RCC 7860 (cell line): ENCODE data around the gene ADGRD1.

Source experiments
- DNase-seq: peaks from one replicate; pipeline ENCODE4 v3.0.0-alpha.2; 2015; ENCODE audit warnings: low spot score
- FAIRE-seq: peaks from 2 replicates; lab custom pipeline; 2012; peaks lifted over from hg19 to GRCh38; lab: Jason Lieb, UNC

The ADGRD1 gene

GRCh38 chr12:131142891-131143657, 189.4 kb downstream of the ADGRD1 start:
- DNase-seq (no peak), FAIRE-seq (no peak)

- FAIRE-seq (no peak), DNase-seq (no peak)
Observed at GRCh38 chr12:131146173-131146675, 192.5 kb downstream of the ADGRD1 start.

GRCh38 chr12:131147293-131147692, 193.6 kb downstream of the ADGRD1 start:
- DNase-seq: no peak
- no peak for FAIRE-seq

GRCh38 chr12:131147894-131148293, 194.2 kb downstream of the ADGRD1 start:
- FAIRE-seq (no peak), DNase-seq (no peak)

- no peak for FAIRE-seq
- DNase-seq: no peak
Observed at GRCh38 chr12:131151558-131152345, 198.0 kb downstream of the ADGRD1 start.

- no peak for FAIRE-seq
Observed at GRCh38 chr12:131152587-131152986, 198.9 kb downstream of the ADGRD1 start.

GRCh38 chr12:131153016-131153415, 199.3 kb downstream of the ADGRD1 start:
- DNase-seq (no peak), FAIRE-seq (no peak)

More at GRCh38 chr12:131152587-131152986, 198.9 kb downstream of the ADGRD1 start:
- no peak for DNase-seq

- DNase-seq: no peak
- FAIRE-seq: no peak
Observed at GRCh38 chr12:131153956-131154355, 200.2 kb downstream of the ADGRD1 start.

- FAIRE-seq (no peak), DNase-seq (no peak)
Observed at GRCh38 chr12:131155131-131155530, 201.4 kb downstream of the ADGRD1 start.

GRCh38 chr12:131157743-131158142, 204.0 kb downstream of the ADGRD1 start:
- no peak for DNase-seq
- no peak for FAIRE-seq

- FAIRE-seq (no peak), DNase-seq (no peak)
Observed at GRCh38 chr12:131159660-131160059, 206.0 kb downstream of the ADGRD1 start.

GRCh38 chr12:131162113-131162512, 208.4 kb downstream of the ADGRD1 start:
- no peak for FAIRE-seq

GRCh38 chr12:131163189-131163738, 209.6 kb downstream of the ADGRD1 start:
- no peak for FAIRE-seq
- no peak for DNase-seq

More at GRCh38 chr12:131162113-131162512, 208.4 kb downstream of the ADGRD1 start:
- DNase-seq: no peak

GRCh38 chr12:131164096-131164872, 210.6 kb downstream of the ADGRD1 start:
- DNase-seq: no peak
- no peak for FAIRE-seq

- DNase-seq: no peak
- no peak for FAIRE-seq
Observed at GRCh38 chr12:131166717-131167116, 213.0 kb downstream of the ADGRD1 start.

- no peak for FAIRE-seq
- no peak for DNase-seq
Observed at GRCh38 chr12:131167334-131167733, 213.6 kb downstream of the ADGRD1 start.

GRCh38 chr12:131171029-131171428, 217.3 kb downstream of the ADGRD1 start:
- FAIRE-seq (no peak), DNase-seq (no peak)

GRCh38 chr12:131174901-131175300, 221.2 kb downstream of the ADGRD1 start:
- DNase-seq (no peak), FAIRE-seq (no peak)

GRCh38 chr12:131176266-131176665, 222.6 kb downstream of the ADGRD1 start:
- FAIRE-seq: no peak
- no peak for DNase-seq

- no peak for DNase-seq
- FAIRE-seq: no peak
Observed at GRCh38 chr12:131176926-131177325, 223.2 kb downstream of the ADGRD1 start.

- DNase-seq: no peak
- FAIRE-seq: no peak
Observed at GRCh38 chr12:131177599-131177998, 223.9 kb downstream of the ADGRD1 start.
